ENCODE measurements around the gene KIFAP3. TPM values are rescaled to one million over a fixed set of nuclear protein-coding genes. Genes with fewer than 3 reads are reported as not detected.

The KIFAP3 gene
- total RNA-seq, 1 experiment from 2014 or later, result 2.3 TPM

DNA sequence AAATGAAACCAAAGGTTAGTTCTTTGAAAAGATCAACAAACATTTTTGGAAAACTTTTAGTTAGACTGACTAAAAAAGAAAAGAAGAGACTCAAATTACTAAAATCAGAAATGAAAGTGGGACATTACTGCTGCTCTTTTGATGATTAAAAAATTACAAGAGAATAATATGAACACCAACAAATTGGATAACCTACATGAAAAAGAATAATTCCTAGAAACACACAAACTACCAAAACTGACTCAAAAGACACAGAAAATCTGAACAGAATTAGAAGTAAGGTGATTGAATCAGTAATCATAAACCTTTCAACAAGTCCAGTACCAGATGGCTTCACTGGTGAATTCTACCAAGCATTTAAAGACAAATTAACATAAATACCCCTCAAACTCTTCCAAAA is 5.6 kb downstream of the KIFAP3 start (continued):
- TF ChIP-seq, protein P1, sequence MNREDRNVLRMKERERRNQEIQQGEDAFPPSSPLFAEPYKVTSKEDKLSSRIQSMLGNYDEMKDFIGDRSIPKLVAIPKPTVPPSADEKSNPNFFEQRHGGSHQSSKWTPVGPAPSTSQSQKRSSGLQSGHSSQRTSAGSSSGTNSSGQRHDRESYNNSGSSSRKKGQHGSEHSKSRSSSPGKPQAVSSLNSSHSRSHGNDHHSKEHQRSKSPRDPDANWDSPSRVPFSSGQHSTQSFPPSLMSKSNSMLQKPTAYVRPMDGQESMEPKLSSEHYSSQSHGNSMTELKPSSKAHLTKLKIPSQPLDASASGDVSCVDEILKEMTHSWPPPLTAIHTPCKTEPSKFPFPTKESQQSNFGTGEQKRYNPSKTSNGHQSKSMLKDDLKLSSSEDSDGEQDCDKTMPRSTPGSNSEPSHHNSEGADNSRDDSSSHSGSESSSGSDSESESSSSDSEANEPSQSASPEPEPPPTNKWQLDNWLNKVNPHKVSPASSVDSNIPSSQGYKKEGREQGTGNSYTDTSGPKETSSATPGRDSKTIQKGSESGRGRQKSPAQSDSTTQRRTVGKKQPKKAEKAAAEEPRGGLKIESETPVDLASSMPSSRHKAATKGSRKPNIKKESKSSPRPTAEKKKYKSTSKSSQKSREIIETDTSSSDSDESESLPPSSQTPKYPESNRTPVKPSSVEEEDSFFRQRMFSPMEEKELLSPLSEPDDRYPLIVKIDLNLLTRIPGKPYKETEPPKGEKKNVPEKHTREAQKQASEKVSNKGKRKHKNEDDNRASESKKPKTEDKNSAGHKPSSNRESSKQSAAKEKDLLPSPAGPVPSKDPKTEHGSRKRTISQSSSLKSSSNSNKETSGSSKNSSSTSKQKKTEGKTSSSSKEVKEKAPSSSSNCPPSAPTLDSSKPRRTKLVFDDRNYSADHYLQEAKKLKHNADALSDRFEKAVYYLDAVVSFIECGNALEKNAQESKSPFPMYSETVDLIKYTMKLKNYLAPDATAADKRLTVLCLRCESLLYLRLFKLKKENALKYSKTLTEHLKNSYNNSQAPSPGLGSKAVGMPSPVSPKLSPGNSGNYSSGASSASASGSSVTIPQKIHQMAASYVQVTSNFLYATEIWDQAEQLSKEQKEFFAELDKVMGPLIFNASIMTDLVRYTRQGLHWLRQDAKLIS (CRISPR knock-in tag; IDR thresholded peaks at IDR 0.05; ENCODE audit: borderline replicate concordance), result no peak
- TF ChIP-seq, protein P2, sequence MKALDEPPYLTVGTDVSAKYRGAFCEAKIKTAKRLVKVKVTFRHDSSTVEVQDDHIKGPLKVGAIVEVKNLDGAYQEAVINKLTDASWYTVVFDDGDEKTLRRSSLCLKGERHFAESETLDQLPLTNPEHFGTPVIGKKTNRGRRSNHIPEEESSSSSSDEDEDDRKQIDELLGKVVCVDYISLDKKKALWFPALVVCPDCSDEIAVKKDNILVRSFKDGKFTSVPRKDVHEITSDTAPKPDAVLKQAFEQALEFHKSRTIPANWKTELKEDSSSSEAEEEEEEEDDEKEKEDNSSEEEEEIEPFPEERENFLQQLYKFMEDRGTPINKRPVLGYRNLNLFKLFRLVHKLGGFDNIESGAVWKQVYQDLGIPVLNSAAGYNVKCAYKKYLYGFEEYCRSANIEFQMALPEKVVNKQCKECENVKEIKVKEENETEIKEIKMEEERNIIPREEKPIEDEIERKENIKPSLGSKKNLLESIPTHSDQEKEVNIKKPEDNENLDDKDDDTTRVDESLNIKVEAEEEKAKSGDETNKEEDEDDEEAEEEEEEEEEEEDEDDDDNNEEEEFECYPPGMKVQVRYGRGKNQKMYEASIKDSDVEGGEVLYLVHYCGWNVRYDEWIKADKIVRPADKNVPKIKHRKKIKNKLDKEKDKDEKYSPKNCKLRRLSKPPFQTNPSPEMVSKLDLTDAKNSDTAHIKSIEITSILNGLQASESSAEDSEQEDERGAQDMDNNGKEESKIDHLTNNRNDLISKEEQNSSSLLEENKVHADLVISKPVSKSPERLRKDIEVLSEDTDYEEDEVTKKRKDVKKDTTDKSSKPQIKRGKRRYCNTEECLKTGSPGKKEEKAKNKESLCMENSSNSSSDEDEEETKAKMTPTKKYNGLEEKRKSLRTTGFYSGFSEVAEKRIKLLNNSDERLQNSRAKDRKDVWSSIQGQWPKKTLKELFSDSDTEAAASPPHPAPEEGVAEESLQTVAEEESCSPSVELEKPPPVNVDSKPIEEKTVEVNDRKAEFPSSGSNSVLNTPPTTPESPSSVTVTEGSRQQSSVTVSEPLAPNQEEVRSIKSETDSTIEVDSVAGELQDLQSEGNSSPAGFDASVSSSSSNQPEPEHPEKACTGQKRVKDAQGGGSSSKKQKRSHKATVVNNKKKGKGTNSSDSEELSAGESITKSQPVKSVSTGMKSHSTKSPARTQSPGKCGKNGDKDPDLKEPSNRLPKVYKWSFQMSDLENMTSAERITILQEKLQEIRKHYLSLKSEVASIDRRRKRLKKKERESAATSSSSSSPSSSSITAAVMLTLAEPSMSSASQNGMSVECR (CRISPR knock-in tag; IDR thresholded peaks at IDR 0.05; ENCODE audit: borderline replicate concordance), result no peak
- TF ChIP-seq NR2C2 (CRISPR knock-in tag; IDR thresholded peaks at IDR 0.05) (no peak), IRF2 (CRISPR knock-in tag; IDR thresholded peaks at IDR 0.05; ENCODE audit: borderline replicate concordance, low read depth) (no peak), OVOL2 (CRISPR knock-in tag; IDR thresholded peaks at IDR 0.05; ENCODE audit: borderline replicate concordance) (no peak), CREM (CRISPR knock-in tag; IDR thresholded peaks at IDR 0.05) (no peak), RORB (CRISPR knock-in tag; IDR thresholded peaks at IDR 0.05) (no peak)

DNA sequence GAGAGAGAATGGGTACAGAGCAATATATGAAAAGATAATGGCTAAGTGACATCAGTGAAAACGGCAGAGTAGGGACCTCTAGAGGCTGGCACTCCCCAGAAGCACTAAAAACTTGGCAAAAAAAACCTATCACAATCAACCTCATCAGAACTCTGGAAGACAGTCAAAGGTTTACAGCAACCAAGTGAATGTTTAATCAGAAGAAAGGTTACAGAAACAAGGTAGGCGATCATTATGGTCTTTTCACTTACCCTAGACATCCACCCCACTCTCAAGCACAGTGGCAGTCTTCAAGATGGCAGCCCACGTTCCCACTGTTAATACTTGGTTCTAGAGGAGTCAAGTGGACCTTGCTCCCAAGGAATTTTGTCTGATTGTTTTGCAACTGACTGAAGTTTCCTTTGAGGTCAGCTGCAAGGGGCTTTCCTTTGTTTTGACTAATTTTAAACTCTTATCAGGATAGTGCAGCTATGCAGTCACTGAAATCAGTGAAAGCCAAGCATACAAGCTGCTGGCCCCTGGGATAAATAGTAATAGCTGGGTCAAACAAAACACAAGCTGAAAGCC is 7.2 kb downstream of the KIFAP3 start:
- ChIA-PET CTCF (no interaction called here), POLR2A (no interaction called here)
- ATAC-seq (0 out of 2 replicates have a peak, but pooled peaks have one; percentile 38), DNase-seq (ENCODE audit: low spot score) (no peak)
- no peak for TF ChIP-seq ELF4 (CRISPR knock-in tag; IDR thresholded peaks at IDR 0.05; ENCODE audit: low read depth)
- TF ChIP-seq, protein P3, sequence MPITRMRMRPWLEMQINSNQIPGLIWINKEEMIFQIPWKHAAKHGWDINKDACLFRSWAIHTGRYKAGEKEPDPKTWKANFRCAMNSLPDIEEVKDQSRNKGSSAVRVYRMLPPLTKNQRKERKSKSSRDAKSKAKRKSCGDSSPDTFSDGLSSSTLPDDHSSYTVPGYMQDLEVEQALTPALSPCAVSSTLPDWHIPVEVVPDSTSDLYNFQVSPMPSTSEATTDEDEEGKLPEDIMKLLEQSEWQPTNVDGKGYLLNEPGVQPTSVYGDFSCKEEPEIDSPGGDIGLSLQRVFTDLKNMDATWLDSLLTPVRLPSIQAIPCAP (CRISPR knock-in tag; IDR thresholded peaks at IDR 0.05), result no peak
- TF ChIP-seq, protein P4, sequence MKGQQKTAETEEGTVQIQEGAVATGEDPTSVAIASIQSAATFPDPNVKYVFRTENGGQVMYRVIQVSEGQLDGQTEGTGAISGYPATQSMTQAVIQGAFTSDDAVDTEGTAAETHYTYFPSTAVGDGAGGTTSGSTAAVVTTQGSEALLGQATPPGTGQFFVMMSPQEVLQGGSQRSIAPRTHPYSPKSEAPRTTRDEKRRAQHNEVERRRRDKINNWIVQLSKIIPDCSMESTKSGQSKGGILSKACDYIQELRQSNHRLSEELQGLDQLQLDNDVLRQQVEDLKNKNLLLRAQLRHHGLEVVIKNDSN (CRISPR knock-in tag; IDR thresholded peaks at IDR 0.05), result no peak
- no peak for TF ChIP-seq GRHL2 (CRISPR knock-in tag; IDR thresholded peaks at IDR 0.05; ENCODE audit: insufficient replicate concordance, severe bottlenecking)
- TF ChIP-seq NFE2L1 (CRISPR knock-in tag; IDR thresholded peaks at IDR 0.05), result no peak
- no peak for TF ChIP-seq NFATC4 (CRISPR knock-in tag; IDR thresholded peaks at IDR 0.05)
- TF ChIP-seq, protein P5, sequence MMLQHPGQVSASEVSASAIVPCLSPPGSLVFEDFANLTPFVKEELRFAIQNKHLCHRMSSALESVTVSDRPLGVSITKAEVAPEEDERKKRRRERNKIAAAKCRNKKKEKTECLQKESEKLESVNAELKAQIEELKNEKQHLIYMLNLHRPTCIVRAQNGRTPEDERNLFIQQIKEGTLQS (CRISPR knock-in tag; conservative IDR thresholded peaks at IDR 0.05), result no peak
- TF ChIP-seq ZNF232 (CRISPR knock-in tag; IDR thresholded peaks at IDR 0.05), result no peak
- TF ChIP-seq, protein P6, sequence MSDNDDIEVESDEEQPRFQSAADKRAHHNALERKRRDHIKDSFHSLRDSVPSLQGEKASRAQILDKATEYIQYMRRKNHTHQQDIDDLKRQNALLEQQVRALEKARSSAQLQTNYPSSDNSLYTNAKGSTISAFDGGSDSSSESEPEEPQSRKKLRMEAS (CRISPR knock-in tag; IDR thresholded peaks at IDR 0.05), result no peak
- TF ChIP-seq SMAD3 (CRISPR knock-in tag; IDR thresholded peaks at IDR 0.05; ENCODE audit: borderline replicate concordance), result no peak
- TF ChIP-seq TCF7 (CRISPR knock-in tag; IDR thresholded peaks at IDR 0.05; ENCODE audit: low read depth), result no peak
- no peak for TF ChIP-seq ZNF396 (CRISPR knock-in tag; IDR thresholded peaks at IDR 0.05; ENCODE audit: borderline replicate concordance)
- TF ChIP-seq, protein P7, sequence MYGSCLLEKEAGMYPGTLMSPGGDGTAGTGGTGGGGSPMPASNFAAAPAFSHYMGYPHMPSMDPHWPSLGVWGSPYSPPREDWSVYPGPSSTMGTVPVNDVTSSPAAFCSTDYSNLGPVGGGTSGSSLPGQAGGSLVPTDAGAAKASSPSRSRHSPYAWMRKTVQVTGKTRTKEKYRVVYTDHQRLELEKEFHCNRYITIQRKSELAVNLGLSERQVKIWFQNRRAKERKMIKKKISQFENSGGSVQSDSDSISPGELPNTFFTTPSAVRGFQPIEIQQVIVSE (CRISPR knock-in tag; IDR thresholded peaks at IDR 0.05; ENCODE audit: borderline replicate concordance), result no peak
- TF ChIP-seq, protein P8, sequence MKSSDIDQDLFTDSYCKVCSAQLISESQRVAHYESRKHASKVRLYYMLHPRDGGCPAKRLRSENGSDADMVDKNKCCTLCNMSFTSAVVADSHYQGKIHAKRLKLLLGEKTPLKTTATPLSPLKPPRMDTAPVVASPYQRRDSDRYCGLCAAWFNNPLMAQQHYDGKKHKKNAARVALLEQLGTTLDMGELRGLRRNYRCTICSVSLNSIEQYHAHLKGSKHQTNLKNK (CRISPR knock-in tag; IDR thresholded peaks at IDR 0.05), result no peak
- Mint-ChIP-seq H3K4me3 (no peak overlapping the region), H3K36me3 (no peaks in the 10 kb centered on the region), H3K4me1 (no peaks in the 10 kb centered on the region), H3K27ac (no peak overlapping the region), H3K27me3 (ENCODE audit: low read depth) (no peaks in the 10 kb centered on the region; the same call in 1 of the 2 replicates), H3K9me3 (no peaks in the 10 kb centered on the region)

Data from WTC11 (cell line).